Uterus (tissue), 4 donors: ENCODE data around the gene SCO1. TPM values are rescaled to one million over a fixed set of nuclear protein-coding genes. Genes with fewer than 3 reads are reported as not detected.

Experiments
- DNase-seq, 2 donors: peaks; one replicate each; pipeline ENCODE4 v3.0.0-alpha.2; 2019 to 2020
- H3K27ac ChIP-seq, 2 donors: fragments of 200-600 bp; sonication (generic); 1 replicate in 1 of 2; 2 replicates in 1 of 2; pipeline ENCODE4 v1.5.1; 2016 to 2018
- H3K27me3 ChIP-seq, 2 donors: fragments of 200-600 bp; sonication (generic); one replicate each; pipeline ENCODE4 v1.5.1; 2018 to 2019; ENCODE audit warnings: control low read depth in 1 of 2
- H3K36me3 ChIP-seq, 2 donors: fragments of 200-600 bp; sonication (generic); one replicate each; pipeline ENCODE4 v1.5.1; 2019; ENCODE audit warnings: control low read depth in 1 of 2
- H3K4me1 ChIP-seq, 2 donors: fragments of 200-600 bp; sonication (generic); one replicate each; pipeline ENCODE4 v1.5.1; 2018 to 2019; ENCODE audit warnings: control low read depth in 1 of 2
- H3K4me3 ChIP-seq, 2 donors: fragments of 200-600 bp; sonication (generic); 1 replicate in 1 of 2; 2 replicates in 1 of 2; pipeline ENCODE4 v1.5.1; 2018 to 2019; ENCODE audit warnings: mild to moderate bottlenecking in 1 of 2
- H3K9me3 ChIP-seq, 2 donors: fragments of 200-600 bp; sonication (generic); one replicate each; pipeline ENCODE4 v1.5.1; 2019; ENCODE audit warnings: control low read depth in 1 of 2
- CTCF ChIP-seq, 4 experiments: fragments of 200-600 bp in 2 of 4; fragments of 450-650 bp in 2 of 4; sonication (generic) in 2 of 4; IDR thresholded peaks; one replicate each; pipeline ENCODE4 v1.5.1; 2016 to 2019; ENCODE audit warnings: antibody characterized with exemption in 4 of 4, mild to moderate bottlenecking in 2 of 4, moderate library complexity in 1 of 4
- POLR2A ChIP-seq, 2 donors: fragments of 450-650 bp; IDR thresholded peaks; one replicate each; pipeline ENCODE4 v1.6.1; 2016; ENCODE audit warnings: antibody characterized with exemption in 2 of 2, mild to moderate bottlenecking in 1 of 2, moderate library complexity in 1 of 2
- intact Hi-C: fragments of 100-400 bp; cut with DNase I; formaldehyde crosslinking; loops from one replicate; pipeline ENCODE4 v1.15.1; 2023; ENCODE audit warnings: low total_unique reads
- total RNA-seq, 4 donors: library from RNA; depleted of rRNA in 3 of 4; stranded (reverse); fragments of >200 nt in 3 of 4; gene quantifications; one replicate each; pipeline versions ENCODE4 v1.1.0 to v1.2.4, GENCODE V29; 2014 to 2023
- donor health status: DM: yes; HTN: yes; CAD: no.

SCO1 gene
- total RNA-seq, 4 donors from 2014 or later, result 7.4 to 27.0 (median 16.3) TPM

- no peaks in the 10 kb centered on the region for H3K9me3 ChIP-seq
- no peaks in the 10 kb centered on the region for H3K27me3 ChIP-seq
- DNase-seq, result no peak
- TF ChIP-seq CTCF (IDR thresholded peaks at IDR 0.05) (no peak), POLR2A (IDR thresholded peaks at IDR 0.05) (no peak)
- no peaks in the 10 kb centered on the region for H3K4me1 ChIP-seq
- no peak overlapping the region for H3K27ac ChIP-seq
- intact Hi-C loops, result no loop called here
- H3K4me3 ChIP-seq, result no peak overlapping the region
- H3K36me3 ChIP-seq, result no peaks in the 10 kb centered on the region
Observed at GRCh38 chr17:10666906-10667305, 30.4 kb downstream of the SCO1 start.

- H3K27ac ChIP-seq, result no peak overlapping the region
- no peaks in the 10 kb centered on the region for H3K27me3 ChIP-seq
- no peaks in the 10 kb centered on the region for H3K9me3 ChIP-seq
- no peak overlapping the region for H3K4me3 ChIP-seq
- H3K36me3 ChIP-seq, result no peaks in the 10 kb centered on the region
- intact Hi-C loops, result no loop called here
- TF ChIP-seq POLR2A (IDR thresholded peaks at IDR 0.05), result no peak
- no peak for TF ChIP-seq CTCF (IDR thresholded peaks at IDR 0.05)
- H3K4me1 ChIP-seq, result no peaks in the 10 kb centered on the region
- DNase-seq, result no peak
Observed at GRCh38 chr17:10664571-10664970, 32.8 kb downstream of the SCO1 start.

- Histone ChIP-seq H3K27ac (no peak overlapping the region), H3K4me1 (no peaks in the 10 kb centered on the region), H3K4me3 (no peak overlapping the region), H3K27me3 (no peaks in the 10 kb centered on the region), H3K36me3 (no peaks in the 10 kb centered on the region), H3K9me3 (no peaks in the 10 kb centered on the region)
- no peak for TF ChIP-seq POLR2A (IDR thresholded peaks at IDR 0.05)
- intact Hi-C loops, result no loop called here
- DNase-seq, result no peak
Observed at GRCh38 chr17:10663231-10663630, 34.1 kb downstream of the SCO1 start.

- Histone ChIP-seq H3K4me1 (no peaks in the 10 kb centered on the region), H3K9me3 (no peaks in the 10 kb centered on the region)
- no peak for TF ChIP-seq CTCF (IDR thresholded peaks at IDR 0.05)
- no peak for TF ChIP-seq POLR2A (IDR thresholded peaks at IDR 0.05)
Observed at GRCh38 chr17:10661437-10661836, 35.9 kb downstream of the SCO1 start.

GRCh38 chr17:10657879-10658278 lies 39.5 kb downstream of the SCO1 start:
- intact Hi-C loops, result no loop called here
- no peak overlapping the region for H3K27ac ChIP-seq
- H3K4me3 ChIP-seq, result no peak overlapping the region
- no peaks in the 10 kb centered on the region for H3K4me1 ChIP-seq
- no peaks in the 10 kb centered on the region for H3K36me3 ChIP-seq
- no peak for DNase-seq
- TF ChIP-seq CTCF (IDR thresholded peaks at IDR 0.05) (no peak), POLR2A (IDR thresholded peaks at IDR 0.05) (no peak)
- H3K27me3 ChIP-seq, result no peaks in the 10 kb centered on the region
- no peaks in the 10 kb centered on the region for H3K9me3 ChIP-seq

More at GRCh38 chr17:10661437-10661836, 35.9 kb downstream of the SCO1 start:
- DNase-seq, result no peak
- H3K4me3 ChIP-seq, result no peak overlapping the region
- no peak overlapping the region for H3K27ac ChIP-seq
- no peaks in the 10 kb centered on the region for H3K36me3 ChIP-seq
- intact Hi-C loops, result no loop called here
- no peaks in the 10 kb centered on the region for H3K27me3 ChIP-seq

- DNase-seq, result no peak
- Histone ChIP-seq H3K36me3 (no peaks in the 10 kb centered on the region), H3K4me3 (no peak within 1 kb of the TSS), H3K27me3 (no peaks in the 10 kb centered on the region), H3K9me3 (no peaks in the 10 kb centered on the region), H3K27ac (no peak within 1 kb of the TSS), H3K4me1 (no peaks in the 10 kb centered on the region)
- TF ChIP-seq CTCF (IDR thresholded peaks at IDR 0.05) (no peak), POLR2A (IDR thresholded peaks at IDR 0.05) (no peak)
- intact Hi-C loops, result no loop called here
Observed at GRCh38 chr17:10657148-10657547, 40.2 kb downstream of the SCO1 start, which contains the start of gene MYH3. Gene MYH3 (minus strand): TSS chr17:10657309. CDS start chr17:10655064, 2,245 bp downstream.
